Panc1 (cell line): ENCODE measurements around the gene NOS3. TPM values are rescaled to one million over a fixed set of nuclear protein-coding genes. Genes with fewer than 3 reads are reported as not detected.

ENCODE experiments used
- ATAC-seq: fragments of 200-7000 bp; cut with Tn5 transposase; 2 replicates; pipeline ENCODE4 v1.9.1; 2020; ENCODE audit warnings: mild to moderate bottlenecking, moderate library complexity
- BruUV-seq: library from RNA; stranded (reverse); fragments of 400-500 nt; replicated peaks from 2 replicates; lab custom pipeline; 2021; lab: Mats Ljungman, UMichigan
- CTCF ChIA-PET: fragments of 300-600 bp; sonication (Branson Sonifier 250); formaldehyde crosslinking; loops from one replicate; lab custom pipeline; 2022; ENCODE audit warnings: antibody characterized with exemption; lab: Charles Lee
- POLR2A ChIA-PET: fragments of 300-600 bp; sonication (Branson Sonifier 250); formaldehyde crosslinking; loops from one replicate; lab custom pipeline; 2022; ENCODE audit warnings: antibody characterized with exemption; lab: Charles Lee
- DNase-seq: peaks from one replicate; pipeline ENCODE4 v3.0.0-alpha.2; 2010; ENCODE audit warnings: low read depth, low spot score
- H3K27ac ChIP-seq: 2 replicates; pipeline ENCODE4 v1.5.1; 2011; ENCODE audit warnings: mild to moderate bottlenecking, low read length, inconsistent platforms
- H3K27me3 ChIP-seq: fragments of 200-500 bp; sonication (Bioruptor generic); 2 replicates; pipeline ENCODE4 v1.6.0; 2014; ENCODE audit warnings: low read length, inconsistent platforms; ENCODE audit not compliant: control insufficient read depth, insufficient read depth
- H3K36me3 ChIP-seq: fragments of 200-500 bp; sonication (Bioruptor generic); 2 replicates; pipeline ENCODE4 v1.5.1; 2014; ENCODE audit warnings: inconsistent platforms, mild to moderate bottlenecking, low read length, moderate library complexity; ENCODE audit not compliant: control insufficient read depth, insufficient read depth
- H3K4me1 ChIP-seq: 2 replicates; pipeline ENCODE4 v1.5.1; 2011; ENCODE audit warnings: inconsistent platforms, mild to moderate bottlenecking, low read length, moderate library complexity; ENCODE audit not compliant: control insufficient read depth, insufficient read depth
- H3K4me3 ChIP-seq, 2 experiments: 2 replicates each; pipeline ENCODE4 v1.5.1; 2011 to 2012; ENCODE audit warnings: low read depth in 2 of 2, low read length in 2 of 2, mild to moderate bottlenecking in 2 of 2, inconsistent platforms in 1 of 2, moderate library complexity in 1 of 2
- H3K9me3 ChIP-seq: fragments of 200-500 bp; sonication (Bioruptor generic); 2 replicates; pipeline ENCODE4 v1.5.1; 2014; ENCODE audit warnings: low read depth, mild to moderate bottlenecking, inconsistent platforms, low read length, moderate library complexity; ENCODE audit not compliant: control insufficient read depth, insufficient read depth
- POLR2AphosphoS5 ChIP-seq: IDR thresholded peaks from 2 replicates; pipeline ENCODE4 v1.6.1; 2012; ENCODE audit warnings: mild to moderate bottlenecking, low read depth, low read length, moderate library complexity
- REST ChIP-seq, 2 experiments: IDR thresholded peaks; 2 replicates each; pipeline ENCODE4 v1.6.1; 2011 to 2012; ENCODE audit warnings: low read depth in 2 of 2, control low read depth in 1 of 2, low read length in 1 of 2, mild to moderate bottlenecking in 1 of 2, moderate library complexity in 1 of 2; ENCODE audit not compliant: insufficient read depth in 1 of 2
- SIN3A ChIP-seq: IDR thresholded peaks from 2 replicates; pipeline ENCODE4 v1.6.1; 2012; ENCODE audit warnings: low read depth, mild to moderate bottlenecking, low read length, moderate library complexity, borderline replicate concordance; ENCODE audit not compliant: insufficient read depth
- TCF7L2 ChIP-seq: IDR thresholded peaks from 2 replicates; pipeline ENCODE4 v1.6.1; 2011; ENCODE audit warnings: mild to moderate bottlenecking, low read depth, low read length, inconsistent platforms
- in situ Hi-C: cut with HindIII; loops from 2 replicates; pipeline ENCODE4 v1.10.0; 2016; ENCODE audit warnings: low sequenced_read_pairs, low pct_unique_long_range_greater_than_20kb
- intact Hi-C: fragments of 100-400 bp; cut with micrococcal nuclease; formaldehyde crosslinking; loops from one replicate; pipeline ENCODE4 v1.10.0; 2022; ENCODE audit not compliant: unreplicated experiment
- total RNA-seq: library from RNA; stranded (reverse); gene quantifications from one replicate; pipeline ENCODE4 v1.2.1, GENCODE V29; 2021; ENCODE audit not compliant: unreplicated experiment
- TF ChIP-seq, protein P1 (sequence below): fragments of 450-650 bp; IDR thresholded peaks from 2 replicates; pipeline ENCODE4 v1.5.1; 2017; ENCODE audit warnings: mild to moderate bottlenecking

NOS3 gene
- total RNA-seq, 1 experiment from 2014 or later = 3.1 TPM

DNA sequence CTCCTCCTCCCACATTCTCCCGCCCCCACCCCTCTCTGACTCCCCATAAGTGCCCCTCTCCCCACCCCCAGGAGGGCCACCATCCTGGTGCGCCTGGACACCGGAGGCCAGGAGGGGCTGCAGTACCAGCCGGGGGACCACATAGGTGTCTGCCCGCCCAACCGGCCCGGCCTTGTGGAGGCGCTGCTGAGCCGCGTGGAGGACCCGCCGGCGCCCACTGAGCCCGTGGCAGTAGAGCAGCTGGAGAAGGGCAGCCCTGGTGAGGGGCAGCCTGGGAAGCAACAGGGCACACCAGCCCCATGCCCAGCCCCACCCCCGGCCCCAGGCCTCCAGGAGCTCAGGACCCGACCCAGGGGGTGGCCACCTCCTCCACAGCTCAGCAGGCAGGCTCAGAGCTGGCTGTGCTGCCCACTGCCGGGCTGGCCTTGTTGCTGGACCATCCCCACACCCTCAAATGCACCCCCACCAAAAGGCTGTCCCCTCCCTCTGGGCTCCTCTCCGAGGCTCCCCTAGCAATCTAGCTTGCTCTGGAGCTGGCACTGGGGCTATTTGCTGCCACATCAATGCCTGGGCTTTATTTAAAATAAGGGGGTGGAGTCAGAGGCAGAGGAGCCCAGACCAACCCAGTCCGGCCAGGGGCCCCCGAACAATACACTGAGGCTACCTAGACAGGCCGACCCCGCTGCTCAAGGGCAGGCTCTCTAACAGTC, 18.7 kb downstream of the NOS3 start:
- POLR2A ChIA-PET = interaction anchor here (0.7 kb wide), 1 partner anchor 1505 kb away, joined by 4 read pairs; no protein-coding TSS in a partner anchor
- H3K27me3 ChIP-seq = no peaks in the 10 kb centered on the region
- TF ChIP-seq POLR2AphosphoS5 (no peak), TCF7L2 (no peak), REST (IDR thresholded peaks at IDR 0.05; ENCODE audit: insufficient read depth in 1 of 2, low read depth in 2 of 2, low read length in 1 of 2) (no peak), SIN3A (no peak)
- TF ChIP-seq, protein P1, sequence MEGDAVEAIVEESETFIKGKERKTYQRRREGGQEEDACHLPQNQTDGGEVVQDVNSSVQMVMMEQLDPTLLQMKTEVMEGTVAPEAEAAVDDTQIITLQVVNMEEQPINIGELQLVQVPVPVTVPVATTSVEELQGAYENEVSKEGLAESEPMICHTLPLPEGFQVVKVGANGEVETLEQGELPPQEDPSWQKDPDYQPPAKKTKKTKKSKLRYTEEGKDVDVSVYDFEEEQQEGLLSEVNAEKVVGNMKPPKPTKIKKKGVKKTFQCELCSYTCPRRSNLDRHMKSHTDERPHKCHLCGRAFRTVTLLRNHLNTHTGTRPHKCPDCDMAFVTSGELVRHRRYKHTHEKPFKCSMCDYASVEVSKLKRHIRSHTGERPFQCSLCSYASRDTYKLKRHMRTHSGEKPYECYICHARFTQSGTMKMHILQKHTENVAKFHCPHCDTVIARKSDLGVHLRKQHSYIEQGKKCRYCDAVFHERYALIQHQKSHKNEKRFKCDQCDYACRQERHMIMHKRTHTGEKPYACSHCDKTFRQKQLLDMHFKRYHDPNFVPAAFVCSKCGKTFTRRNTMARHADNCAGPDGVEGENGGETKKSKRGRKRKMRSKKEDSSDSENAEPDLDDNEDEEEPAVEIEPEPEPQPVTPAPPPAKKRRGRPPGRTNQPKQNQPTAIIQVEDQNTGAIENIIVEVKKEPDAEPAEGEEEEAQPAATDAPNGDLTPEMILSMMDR = no peak
- H3K36me3 ChIP-seq = no peaks in the 10 kb centered on the region
- peaks cover 34% of the 10 kb centered on the region for H3K4me1 ChIP-seq
- no peak for ATAC-seq
- H3K4me3 ChIP-seq = no peak overlapping the region; a peak in 1 of 4 replicates
- H3K9me3 ChIP-seq = no peaks in the 10 kb centered on the region
- H3K27ac ChIP-seq = no peak overlapping the region
- DNase-seq = no peak
- no TSS peak for BruUV-seq
- in situ Hi-C loops (no loop called here), intact Hi-C loops (no loop called here)
- CTCF ChIA-PET = interaction anchor here (0.6 to 2.4 kb wide), 10 partner anchors 9 to 111 kb away, joined by 3 to 16 read pairs (median 4); partner anchors contain the start of genes ABCB8 and FASTK

DNA sequence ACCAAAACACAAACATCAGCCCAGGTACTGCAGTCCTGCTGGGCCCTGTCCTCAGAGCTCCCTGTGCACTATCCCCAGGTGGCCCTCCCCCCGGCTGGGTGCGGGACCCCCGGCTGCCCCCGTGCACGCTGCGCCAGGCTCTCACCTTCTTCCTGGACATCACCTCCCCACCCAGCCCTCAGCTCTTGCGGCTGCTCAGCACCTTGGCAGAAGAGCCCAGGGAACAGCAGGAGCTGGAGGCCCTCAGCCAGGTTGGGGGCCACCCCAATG, 19.2 kb downstream of the NOS3 start:
- CTCF ChIA-PET = interaction anchor here (0.6 to 2.4 kb wide), 10 partner anchors 9 to 112 kb away, joined by 3 to 16 read pairs (median 4); partner anchors contain the start of gene FASTK
- intact Hi-C loops = no loop called here
- no peak for TF ChIP-seq TCF7L2
- TF ChIP-seq SIN3A = no peak
- no peak for TF ChIP-seq POLR2AphosphoS5
- TF ChIP-seq, protein P1 = no peak
- TF ChIP-seq REST (IDR thresholded peaks at IDR 0.05; ENCODE audit: insufficient read depth in 1 of 2, low read depth in 2 of 2, low read length in 1 of 2) = no peak

More for the DNA sequence above, 19.2 kb downstream of the NOS3 start:
- peaks cover 34% of the 10 kb centered on the region for H3K4me1 ChIP-seq
- H3K36me3 ChIP-seq = no peaks in the 10 kb centered on the region
- no peak for ATAC-seq
- in situ Hi-C loops = no loop called here
- no peak for DNase-seq
- no TSS peak for BruUV-seq
- H3K4me3 ChIP-seq = no peak overlapping the region; a peak in 1 of 4 replicates
- no peaks in the 10 kb centered on the region for H3K27me3 ChIP-seq
- POLR2A ChIA-PET = interaction anchor here (0.7 kb wide), 1 partner anchor 1506 kb away, joined by 4 read pairs; no protein-coding TSS in a partner anchor
- 0 out of 2 replicates have a peak overlapping the region, but pooled peaks have one; percentile 34 for H3K27ac ChIP-seq
- H3K9me3 ChIP-seq = no peaks in the 10 kb centered on the region
